ENCODE data around the gene UHRF1.
"Not testable (repeated sequence)": the region's sequence is repeated elsewhere in the genome, so short reads cannot be mapped to it uniquely, and the experiment has no call there.

UHRF1 gene

GRCh38 chr19:4974880-4975469, 65.7 kb downstream of the UHRF1 start:
- no peak overlapping the region for H2AFZ ChIP-seq (ENCODE audit: low read depth)
- no peak overlapping the region for H3K9ac ChIP-seq
- H4K20me1 ChIP-seq (ENCODE audit: insufficient read depth), result no peaks in the 10 kb centered on the region
- peaks cover 42% of the 10 kb centered on the region; the same call in 1 of the 2 replicates for H3K79me2 ChIP-seq (ENCODE audit: insufficient read depth, low read depth)
- no peak overlapping the region for H3K4me3 ChIP-seq (IDR thresholded peaks at IDR 0.05; ENCODE audit: insufficient read depth, low read depth, low read length)
- H3K27me3 ChIP-seq (ENCODE audit: insufficient read depth, low read depth), result no peaks in the 10 kb centered on the region
- no peaks in the 10 kb centered on the region for H3K36me3 ChIP-seq (ENCODE audit: insufficient read depth)
- peaks cover 3% of the 10 kb centered on the region for H3K4me1 ChIP-seq (ENCODE audit: low read depth, poor library complexity, severe bottlenecking)
- no peak for TF ChIP-seq CTCF (conservative IDR thresholded peaks at IDR 0.05; ENCODE audit: low read depth, low read length)
- H3K27ac ChIP-seq, result no peak overlapping the region
- H3K4me2 ChIP-seq, result no peak overlapping the region

- not testable (repeated sequence) for H2AFZ ChIP-seq (ENCODE audit: low read depth); H4K20me1 ChIP-seq (ENCODE audit: insufficient read depth); H3K4me2 ChIP-seq; H3K27me3 ChIP-seq (ENCODE audit: insufficient read depth, low read depth); H3K4me1 ChIP-seq (ENCODE audit: low read depth, poor library complexity, severe bottlenecking); H3K9ac ChIP-seq; H3K4me3 ChIP-seq (IDR thresholded peaks at IDR 0.05; ENCODE audit: insufficient read depth, low read depth, low read length); H3K36me3 ChIP-seq (ENCODE audit: insufficient read depth); H3K27ac ChIP-seq
- H3K79me2 ChIP-seq (ENCODE audit: insufficient read depth, low read depth), result peaks cover 36% of the 10 kb centered on the region; the same call in 1 of the 2 replicates
Measured at GRCh38 chr19:4975601-4976000, 66.3 kb downstream of the UHRF1 start.

DNA sequence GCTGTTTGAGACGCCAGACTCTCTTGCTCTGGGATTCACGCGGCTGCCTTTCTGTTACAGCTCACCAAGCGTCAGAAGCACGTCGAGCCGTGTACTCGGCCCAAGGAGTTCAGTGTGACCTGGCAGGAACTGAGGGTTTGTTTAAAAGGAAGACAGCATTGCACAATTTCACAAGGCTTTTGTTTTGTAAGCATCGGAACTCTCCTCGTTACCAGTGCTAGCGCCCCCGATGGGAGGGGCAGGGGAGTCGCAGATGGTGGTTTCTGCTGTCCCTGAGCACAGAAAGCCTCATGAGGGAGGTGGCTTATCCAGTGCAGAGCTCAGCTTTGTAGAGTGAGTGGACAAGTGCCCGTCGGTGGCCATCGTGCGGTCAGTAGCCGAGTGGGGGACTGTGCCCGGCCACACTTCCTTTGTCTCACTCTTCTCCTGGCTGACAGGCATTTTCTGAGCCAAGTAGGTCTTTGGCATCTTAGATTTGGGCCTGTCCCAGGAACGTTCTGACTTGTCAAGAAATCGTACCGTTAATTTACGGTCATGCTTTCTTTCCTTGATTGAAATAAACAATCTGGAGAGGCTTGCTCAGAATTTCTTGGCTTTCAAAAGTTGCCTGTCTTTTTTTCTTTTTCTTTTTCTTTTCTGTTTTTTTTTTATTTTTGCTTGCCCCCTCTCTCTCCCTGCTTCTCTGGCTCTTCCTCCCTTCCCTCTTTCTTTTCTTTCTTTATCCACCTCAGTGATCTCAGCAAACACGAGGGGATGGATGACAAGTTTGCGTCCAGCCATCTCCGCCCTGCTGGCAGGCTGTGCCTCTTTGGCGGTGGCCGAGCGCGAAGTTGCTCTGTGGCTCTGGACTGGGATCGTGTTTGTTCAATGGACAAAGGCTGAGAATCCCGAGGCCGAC, 67.3 kb downstream of the UHRF1 start:
- TF ChIP-seq CTCF (conservative IDR thresholded peaks at IDR 0.05; ENCODE audit: low read depth, low read length), result no peak
- H3K4me1 ChIP-seq (ENCODE audit: low read depth, poor library complexity, severe bottlenecking), result no peaks in the 10 kb centered on the region
- H2AFZ ChIP-seq (ENCODE audit: low read depth), result no peak overlapping the region
- no peaks in the 10 kb centered on the region for H3K36me3 ChIP-seq (ENCODE audit: insufficient read depth)
- H3K27ac ChIP-seq, result no peak overlapping the region
- H3K4me2 ChIP-seq, result no peak overlapping the region
- H3K79me2 ChIP-seq (ENCODE audit: insufficient read depth, low read depth), result peaks cover 28% of the 10 kb centered on the region; the same call in 1 of the 2 replicates
- no peaks in the 10 kb centered on the region for H3K27me3 ChIP-seq (ENCODE audit: insufficient read depth, low read depth)
- H4K20me1 ChIP-seq (ENCODE audit: insufficient read depth), result no peaks in the 10 kb centered on the region
- H3K4me3 ChIP-seq (IDR thresholded peaks at IDR 0.05; ENCODE audit: insufficient read depth, low read depth, low read length), result no peak overlapping the region
- no peak overlapping the region for H3K9ac ChIP-seq

- TF ChIP-seq CTCF (conservative IDR thresholded peaks at IDR 0.05; ENCODE audit: low read depth, low read length), result no peak
- no peaks in the 10 kb centered on the region for H4K20me1 ChIP-seq (ENCODE audit: insufficient read depth)
- no peak overlapping the region for H3K4me3 ChIP-seq (IDR thresholded peaks at IDR 0.05; ENCODE audit: insufficient read depth, low read depth, low read length)
- H2AFZ ChIP-seq (ENCODE audit: low read depth), result no peak overlapping the region
- no peak overlapping the region for H3K27ac ChIP-seq
- H3K36me3 ChIP-seq (ENCODE audit: insufficient read depth), result no peaks in the 10 kb centered on the region
- no peak overlapping the region for H3K4me2 ChIP-seq
- H3K27me3 ChIP-seq (ENCODE audit: insufficient read depth, low read depth), result no peaks in the 10 kb centered on the region
- peaks cover 20% of the 10 kb centered on the region; the same call in 1 of the 2 replicates for H3K79me2 ChIP-seq (ENCODE audit: insufficient read depth, low read depth)
- H3K9ac ChIP-seq, result no peak overlapping the region
- H3K4me1 ChIP-seq (ENCODE audit: low read depth, poor library complexity, severe bottlenecking), result no peaks in the 10 kb centered on the region
Measured at GRCh38 chr19:4977299-4978174, 68.2 kb downstream of the UHRF1 start.
